NCI-H510A (cell line): ENCODE results near the gene PRAME.
"Not testable (repeated sequence)": the region's sequence is repeated elsewhere in the genome, so short reads cannot be mapped to it uniquely, and the experiment has no call there.

Experiments
- DNase-seq: peaks from one replicate; lab custom pipeline; 2025; lab: John Stamatoyannopoulos, UW

PRAME gene

DNA sequence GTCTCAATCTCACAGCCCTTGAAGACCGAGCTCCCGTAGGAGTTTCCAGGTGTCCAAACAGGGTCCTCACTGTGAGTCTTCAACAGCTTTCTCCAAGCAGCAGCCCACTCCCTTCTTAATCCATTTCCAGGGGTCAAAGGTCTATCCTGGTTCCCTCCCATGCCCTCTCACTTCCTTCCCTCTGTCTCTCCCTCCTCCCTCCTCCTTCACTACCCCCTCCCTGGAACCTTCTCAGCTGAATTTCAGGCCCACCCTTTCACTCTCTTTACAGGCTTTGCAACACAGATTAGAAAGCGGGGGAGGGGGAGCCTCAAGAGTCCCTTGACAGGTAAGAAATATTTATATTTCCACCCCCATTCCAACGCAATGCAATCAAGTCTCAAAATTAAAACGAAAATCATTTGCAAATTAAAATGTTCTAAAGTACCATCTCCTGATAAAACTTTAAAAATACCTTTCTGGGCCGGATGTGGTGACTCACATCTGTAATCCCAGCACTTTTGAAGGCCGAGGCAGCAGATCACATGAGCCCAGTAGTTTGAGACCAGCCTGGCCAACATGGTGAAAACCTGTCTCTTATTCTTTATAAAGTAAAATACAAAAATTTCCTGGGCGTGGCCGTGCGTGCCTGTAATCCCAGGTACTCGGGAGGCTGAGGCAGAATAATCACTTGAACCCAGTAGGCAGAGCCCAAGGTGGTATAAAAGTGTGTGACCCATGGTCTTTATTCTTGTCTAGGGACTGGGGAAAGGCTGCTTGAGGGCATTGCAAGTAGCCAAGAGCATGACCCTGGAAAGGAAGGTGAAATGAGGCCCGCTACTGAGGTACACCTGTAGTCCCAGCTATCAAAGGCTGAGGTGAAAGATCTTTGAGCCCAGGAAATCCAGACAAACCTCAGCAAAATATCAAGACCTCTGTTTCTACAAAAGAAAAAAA lies 38.1 kb downstream of the PRAME start:
- no peak for DNase-seq

DNA sequence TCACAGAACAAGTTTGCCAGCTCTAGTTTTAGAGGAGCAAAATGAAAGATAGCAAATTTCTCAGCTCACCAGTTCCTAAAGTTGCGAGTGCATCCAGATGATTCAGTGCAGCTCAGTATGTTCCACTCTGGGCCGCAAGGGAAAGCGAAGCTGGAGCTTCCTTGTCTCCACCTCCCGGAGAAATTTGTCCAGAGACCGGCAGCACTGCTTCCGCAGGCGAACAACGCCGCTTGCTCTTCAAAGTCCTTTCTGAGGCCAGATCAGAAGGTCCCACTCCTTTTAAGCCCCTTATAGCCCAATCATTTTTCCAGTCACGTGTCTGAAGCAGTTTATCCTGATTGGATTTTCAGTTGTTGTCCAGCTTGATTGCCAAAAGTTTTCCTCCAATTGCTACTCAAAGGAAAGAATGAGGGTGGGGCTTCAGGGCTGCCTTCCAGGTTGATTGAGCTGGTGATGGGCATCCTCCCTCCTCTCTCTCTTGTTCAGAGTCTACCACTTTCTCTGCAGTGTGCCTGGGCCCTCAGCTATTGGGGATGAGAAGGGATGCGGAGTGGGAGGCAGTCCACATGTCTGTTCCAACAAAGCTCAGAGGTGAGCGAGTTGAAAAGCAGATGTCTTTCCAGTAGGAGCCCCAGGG lies 38.9 kb downstream of the PRAME start, which contains the start of gene ZNF280A:
Gene ZNF280A, minus strand, starts transcription at position 251 of the 637 bp plus-strand sequence. CDS start 4,640 bp downstream, outside the sequence.
- DNase-seq, result peak; percentile 31

DNA sequence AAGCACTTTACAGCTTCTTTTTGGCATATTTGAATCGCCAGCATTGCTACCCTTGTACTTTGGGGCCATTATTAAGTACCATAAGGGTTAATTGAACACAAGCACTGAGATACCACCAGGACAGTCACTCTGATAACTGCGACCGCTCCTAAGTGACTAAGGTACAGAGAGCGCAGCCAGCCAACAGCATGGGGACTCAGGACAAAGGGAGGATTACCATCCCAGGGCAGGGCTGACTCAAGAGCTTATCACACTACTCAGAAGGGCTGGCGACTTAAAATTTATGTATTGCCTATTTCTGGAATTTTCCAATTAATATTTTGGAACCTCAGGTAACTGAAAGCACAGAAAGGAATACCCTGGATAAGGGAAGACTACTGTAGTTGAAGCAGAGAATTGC lies 39.5 kb downstream of the PRAME start:
- no peak for DNase-seq

DNA sequence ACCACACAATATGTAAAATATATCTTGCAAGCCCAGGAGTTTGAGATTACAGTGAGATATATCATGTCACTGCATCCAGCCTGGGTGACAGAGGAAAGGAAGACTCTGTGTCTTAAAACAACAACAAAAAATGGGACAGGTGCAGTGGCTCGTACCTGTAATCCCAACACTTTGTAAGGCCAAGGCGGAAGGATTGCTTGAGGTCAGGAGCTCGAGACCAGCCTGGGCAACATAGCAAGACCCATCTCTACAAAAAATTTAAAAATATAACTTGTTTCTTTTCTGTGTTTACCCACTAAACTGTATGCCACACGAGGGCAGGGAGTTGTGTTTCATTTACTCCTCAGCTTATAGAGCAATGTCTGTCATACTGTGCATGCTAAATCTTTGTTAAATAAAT lies 42.1 kb downstream of the PRAME start:
- DNase-seq, result no peak

DNA sequence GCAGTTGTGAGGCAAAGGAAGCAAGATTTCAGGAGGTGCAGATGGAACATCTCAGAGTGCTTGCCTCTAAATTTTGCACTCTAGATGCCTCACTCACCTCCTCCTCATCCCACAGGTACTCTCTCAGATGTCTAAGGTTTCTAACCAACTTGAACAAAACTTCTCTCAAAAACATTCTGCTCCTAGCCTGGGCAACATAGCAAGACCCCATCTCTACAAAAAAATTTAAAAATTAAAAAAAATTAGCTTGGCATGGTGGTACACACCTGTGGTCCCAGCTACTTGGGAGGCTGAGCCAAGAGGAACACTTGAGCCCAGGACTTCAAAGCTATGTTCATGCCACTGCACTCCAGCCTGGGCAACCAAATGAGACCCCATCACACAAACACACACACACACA lies 43.2 kb downstream of the PRAME start:
- DNase-seq, result no peak

DNA sequence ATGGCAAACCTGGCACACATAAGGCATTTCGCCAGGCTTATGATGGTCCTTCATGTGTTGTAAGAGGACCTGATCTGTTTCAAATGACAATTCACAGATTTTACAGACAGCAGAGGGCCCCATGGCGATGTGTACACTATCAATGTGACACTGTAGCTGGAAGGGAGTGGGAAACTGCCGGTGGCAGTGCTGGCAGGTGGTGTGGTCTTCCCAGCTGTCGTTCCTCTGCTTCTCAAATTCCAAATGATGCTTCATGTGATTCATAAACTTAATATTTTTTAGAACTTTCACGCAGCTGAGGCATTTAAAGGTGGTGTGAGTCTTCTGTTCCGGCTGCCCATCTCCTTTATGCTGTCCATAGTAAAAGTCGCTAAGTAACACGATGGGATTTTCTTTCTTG lies 44.6 kb downstream of the PRAME start:
- DNase-seq, result not testable (repeated sequence)

DNA sequence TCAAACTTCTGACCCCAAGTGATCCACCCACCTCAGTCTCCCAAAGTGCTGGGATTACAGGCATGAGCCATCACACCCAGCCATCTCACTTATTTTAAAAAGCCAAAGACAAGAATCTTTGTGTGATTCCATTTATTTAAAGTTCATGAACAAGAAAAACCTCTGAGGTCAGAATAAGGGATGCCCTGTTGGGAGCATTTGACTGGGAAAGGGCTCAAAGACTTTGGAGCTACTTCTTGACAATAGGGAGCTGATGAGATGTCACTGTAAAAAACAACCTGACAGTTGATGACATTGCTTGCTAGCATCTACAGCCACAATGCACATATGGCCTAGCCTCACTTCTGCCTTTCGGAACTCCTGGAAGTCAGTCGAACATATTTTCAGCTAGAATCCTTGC lies 45.4 kb downstream of the PRAME start:
- no peak for DNase-seq

DNA sequence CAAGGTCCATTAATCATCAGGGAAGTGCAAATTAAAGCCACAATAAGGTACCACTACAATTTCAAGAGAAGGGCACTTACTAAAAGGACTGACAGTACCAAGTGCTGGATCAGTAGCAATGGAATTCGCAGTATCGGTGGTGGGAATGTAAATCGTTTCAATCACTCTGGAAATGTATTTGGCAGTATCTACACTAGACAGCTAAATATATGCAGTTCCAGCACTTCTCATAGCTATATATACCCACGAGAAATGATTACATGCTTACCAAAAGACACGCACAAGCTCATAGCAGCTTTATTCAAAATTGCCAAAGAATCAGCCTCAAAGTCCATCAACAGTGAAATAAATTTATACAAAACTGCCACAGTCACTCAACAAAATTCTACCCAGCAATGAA lies 46.1 kb downstream of the PRAME start:
- no peak for DNase-seq

DNA sequence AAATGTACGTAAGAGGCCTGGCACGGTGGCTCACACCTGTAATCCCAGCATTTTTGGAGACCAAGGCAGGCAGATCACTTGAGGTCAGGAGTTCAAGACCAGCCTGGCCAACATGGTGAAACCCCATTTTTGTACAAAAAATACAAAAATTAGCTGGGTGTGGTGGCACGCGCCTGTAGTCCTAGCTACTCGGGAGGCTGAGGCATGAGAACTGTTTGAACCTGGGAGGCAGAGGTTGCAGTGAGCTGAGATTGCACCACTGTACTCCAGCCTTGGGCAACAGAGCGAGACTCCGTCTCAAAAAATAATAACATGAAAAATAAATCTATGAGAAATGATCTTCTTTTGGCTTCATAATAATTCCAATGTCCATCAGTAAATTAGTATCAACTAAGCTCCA lies 48.2 kb downstream of the PRAME start:
- DNase-seq, result not testable (repeated sequence)

DNA sequence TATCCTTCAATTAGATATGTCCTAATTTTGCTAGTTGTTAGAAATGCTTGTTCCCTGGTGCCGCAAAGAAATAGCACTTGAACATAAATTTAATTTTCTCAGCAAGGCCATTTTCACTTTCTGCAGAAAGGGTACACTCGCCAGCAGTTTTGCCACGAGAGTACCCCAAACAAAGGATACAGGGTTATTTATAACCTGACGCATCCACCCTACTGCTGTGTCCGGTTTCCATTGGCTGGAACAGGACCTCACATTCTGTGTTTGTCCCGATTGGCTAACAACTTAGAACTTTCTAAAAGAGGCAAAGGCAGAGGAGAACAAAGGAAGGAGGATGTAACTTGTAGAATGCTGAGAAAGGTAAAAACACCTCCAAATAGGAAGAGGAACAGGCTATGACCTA lies 49.2 kb downstream of the PRAME start:
- DNase-seq, result not testable (repeated sequence)

DNA sequence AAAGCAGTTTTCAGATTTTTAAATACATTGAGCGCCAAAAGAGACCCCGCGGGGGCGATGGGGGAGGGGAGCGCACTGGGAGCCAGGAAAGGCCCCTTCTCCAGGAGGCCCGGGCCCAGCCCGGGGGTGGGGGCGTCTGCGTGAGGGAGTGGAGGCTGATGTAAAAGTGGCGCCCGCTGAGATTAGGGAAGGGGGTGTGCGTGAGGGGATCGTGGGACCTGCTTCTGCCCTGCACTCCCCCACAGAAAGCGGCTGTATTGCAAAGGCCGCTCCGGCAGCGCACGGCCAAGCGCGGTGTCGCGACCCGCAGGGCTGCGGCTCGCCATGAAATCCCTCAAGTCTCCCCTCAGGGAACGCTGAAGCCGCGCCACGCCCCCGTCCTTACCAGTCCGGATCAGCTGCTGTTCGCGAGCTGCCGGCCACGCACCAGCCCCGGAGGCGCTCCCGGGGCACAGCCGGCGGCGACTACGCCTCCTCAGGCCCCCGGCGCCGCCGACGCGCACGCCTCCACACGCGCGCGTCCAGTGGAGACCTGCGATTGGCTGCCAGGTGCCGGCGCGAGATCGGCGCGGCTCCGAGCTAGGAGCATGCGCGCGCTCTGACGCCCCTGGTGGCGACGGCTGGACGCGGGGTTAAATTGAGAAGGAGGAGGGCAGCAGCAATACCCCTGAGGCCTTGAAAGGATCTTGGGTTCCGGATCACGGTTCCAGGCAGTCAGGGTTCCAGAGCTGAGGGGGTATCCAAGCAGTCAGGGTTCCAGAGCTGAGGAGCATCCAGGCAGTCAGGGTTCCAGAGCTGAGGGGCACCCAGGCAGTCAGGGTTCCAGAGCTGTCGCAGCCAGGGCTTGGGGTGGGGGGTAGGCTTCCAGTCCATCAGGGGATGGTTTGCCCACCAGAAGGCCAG lies 50.5 kb downstream of the PRAME start, which contains the start of gene ZNF280B:
Gene ZNF280B, minus strand, starts transcription at position 469 of the 903 bp plus-strand sequence. CDS start 19,344 bp downstream, outside the sequence.
- peak; percentile 52 for DNase-seq

DNA sequence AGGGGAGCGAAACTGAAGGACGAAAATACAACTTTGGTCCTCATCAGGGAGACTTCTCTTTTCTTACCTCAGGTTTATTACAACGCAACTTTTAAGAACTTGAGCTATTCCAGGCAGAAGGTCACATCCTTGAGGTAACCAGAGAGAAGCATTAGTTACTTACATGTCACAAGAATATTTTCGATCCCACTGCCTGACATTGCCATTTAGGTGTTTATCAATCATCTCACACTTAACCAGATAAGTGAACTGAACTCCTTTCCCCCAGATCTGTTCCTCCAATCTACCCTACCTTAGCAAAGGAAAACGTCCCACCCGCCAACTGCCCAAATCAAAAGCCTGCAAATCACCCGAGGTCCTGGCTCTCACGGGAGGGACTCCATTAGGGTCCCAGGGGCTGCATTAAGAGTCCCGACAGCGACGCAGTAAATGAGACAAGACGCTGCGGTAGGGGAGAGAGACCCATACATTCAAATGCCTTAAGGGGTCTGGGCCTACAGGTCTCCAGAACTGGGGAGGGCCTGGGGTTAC lies 51.3 kb downstream of the PRAME start:
- no peak for DNase-seq

DNA sequence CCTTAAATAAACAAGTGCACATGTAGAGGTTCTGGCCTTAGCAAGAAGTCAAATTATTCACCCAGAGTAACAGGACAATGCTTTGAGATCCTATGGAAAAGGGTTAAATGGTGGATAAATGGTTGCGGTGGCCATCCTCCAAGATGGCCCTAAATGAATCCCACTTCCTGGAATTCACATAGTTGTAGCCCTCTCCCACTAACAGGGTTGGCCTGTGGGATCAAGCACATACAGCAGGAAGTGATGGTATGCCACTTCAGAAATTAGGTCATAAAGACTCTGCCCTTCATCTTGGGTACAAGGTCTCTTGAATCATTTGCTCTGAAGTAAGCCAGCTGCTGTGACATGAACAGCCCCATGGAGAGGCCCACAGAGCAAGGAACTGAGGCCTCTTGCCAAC lies 52.3 kb downstream of the PRAME start:
- no peak for DNase-seq

DNA sequence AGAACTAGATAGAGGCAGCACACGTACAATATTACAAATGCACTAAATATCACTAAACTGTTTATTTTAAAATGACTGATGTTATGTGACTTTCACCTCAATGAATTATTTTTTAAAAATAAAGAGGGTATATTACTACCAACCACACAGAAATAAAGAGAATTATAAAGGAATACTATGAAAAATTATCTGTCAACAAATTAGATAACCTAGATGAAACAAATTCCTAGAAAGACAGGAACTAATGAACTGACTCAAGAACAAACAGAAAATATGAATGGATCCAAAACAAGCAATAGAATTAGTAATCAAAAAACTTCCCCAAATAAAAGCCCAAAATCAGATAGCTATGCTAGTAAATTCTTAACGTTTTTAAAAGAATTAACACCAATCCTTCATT lies 60.8 kb downstream of the PRAME start:
- DNase-seq, result no peak
